Measurements from ENCODE around the gene TTLL12.

DNA sequence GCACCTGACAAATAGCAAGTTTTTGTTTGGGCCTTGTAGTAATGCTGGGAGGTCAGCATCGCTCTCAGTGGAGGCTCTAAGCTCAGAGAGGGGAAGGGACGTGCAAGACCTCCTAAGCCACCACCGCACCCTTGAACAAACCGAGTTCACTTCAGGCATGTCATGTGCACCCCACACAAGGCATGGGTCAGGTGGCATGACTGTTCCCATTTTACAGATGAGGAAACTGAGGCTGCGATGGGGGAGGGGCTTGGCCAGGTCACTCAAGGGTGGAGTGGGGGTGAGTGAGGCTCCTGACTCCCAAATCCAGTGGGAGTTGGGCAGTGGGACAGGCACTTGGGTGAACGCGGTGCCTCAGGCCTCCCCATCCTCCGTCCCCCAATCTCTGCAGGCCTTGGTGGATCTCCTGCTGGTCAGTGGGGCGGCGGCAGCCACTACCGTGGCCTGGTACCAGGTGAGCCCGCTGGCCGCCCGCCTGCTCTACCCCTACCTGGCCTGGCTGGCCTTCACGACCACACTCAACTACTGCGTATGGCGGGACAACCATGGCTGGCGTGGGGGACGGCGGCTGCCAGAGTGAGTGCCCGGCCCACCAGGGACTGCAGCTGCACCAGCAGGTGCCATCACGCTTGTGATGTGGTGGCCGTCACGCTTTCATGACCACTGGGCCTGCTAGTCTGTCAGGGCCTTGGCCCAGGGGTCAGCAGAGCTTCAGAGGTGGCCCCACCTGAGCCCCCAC is 24.4 kb downstream of the TTLL12 start:
- TF ChIP-seq, protein P1, sequence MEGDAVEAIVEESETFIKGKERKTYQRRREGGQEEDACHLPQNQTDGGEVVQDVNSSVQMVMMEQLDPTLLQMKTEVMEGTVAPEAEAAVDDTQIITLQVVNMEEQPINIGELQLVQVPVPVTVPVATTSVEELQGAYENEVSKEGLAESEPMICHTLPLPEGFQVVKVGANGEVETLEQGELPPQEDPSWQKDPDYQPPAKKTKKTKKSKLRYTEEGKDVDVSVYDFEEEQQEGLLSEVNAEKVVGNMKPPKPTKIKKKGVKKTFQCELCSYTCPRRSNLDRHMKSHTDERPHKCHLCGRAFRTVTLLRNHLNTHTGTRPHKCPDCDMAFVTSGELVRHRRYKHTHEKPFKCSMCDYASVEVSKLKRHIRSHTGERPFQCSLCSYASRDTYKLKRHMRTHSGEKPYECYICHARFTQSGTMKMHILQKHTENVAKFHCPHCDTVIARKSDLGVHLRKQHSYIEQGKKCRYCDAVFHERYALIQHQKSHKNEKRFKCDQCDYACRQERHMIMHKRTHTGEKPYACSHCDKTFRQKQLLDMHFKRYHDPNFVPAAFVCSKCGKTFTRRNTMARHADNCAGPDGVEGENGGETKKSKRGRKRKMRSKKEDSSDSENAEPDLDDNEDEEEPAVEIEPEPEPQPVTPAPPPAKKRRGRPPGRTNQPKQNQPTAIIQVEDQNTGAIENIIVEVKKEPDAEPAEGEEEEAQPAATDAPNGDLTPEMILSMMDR (conservative IDR thresholded peaks at IDR 0.05; ENCODE audit: low read depth in 2 of 2): no peak
- TF ChIP-seq EZH2 (IDR thresholded peaks at IDR 0.05; ENCODE audit: low read depth, unreplicated experiment) (no peak), JUNB (IDR thresholded peaks at IDR 0.05; ENCODE audit: unreplicated experiment) (no peak)

All from GM23338 (cell line).